Cardiac muscle cell (in vitro differentiated cells and primary cell): Measurements from ENCODE around the gene NOTCH4. TPM values are rescaled to one million over a fixed set of nuclear protein-coding genes. Genes with fewer than 3 reads are reported as not detected.

Experiments
- DNase-seq, 2 donors: peaks; one replicate each; pipeline versions ENCODE4 v3.0.0 to v3.0.0-alpha.2; 2010 to 2017; ENCODE audit warnings: low read depth in 1 of 2, low spot score in 1 of 2
- H3K27ac ChIP-seq: fragments of 200-600 bp; sonication (generic); 2 replicates; pipeline ENCODE4 v1.5.1; 2016
- H3K27me3 ChIP-seq: fragments of 200-600 bp; sonication (generic); 2 replicates; pipeline ENCODE4 v1.6.0; 2016; ENCODE audit warnings: control low read depth
- H3K36me3 ChIP-seq: fragments of 200-600 bp; sonication (generic); 2 replicates; pipeline ENCODE4 v1.5.1; 2016; ENCODE audit warnings: control low read depth
- H3K4me1 ChIP-seq: fragments of 200-600 bp; sonication (generic); 2 replicates; pipeline ENCODE4 v1.8.1; 2017; ENCODE audit warnings: low read depth, mild to moderate bottlenecking, mixed run types
- H3K4me3 ChIP-seq: fragments of 200-600 bp; sonication (generic); 2 replicates; pipeline ENCODE4 v1.5.1; 2016; ENCODE audit warnings: mild to moderate bottlenecking
- H3K9me3 ChIP-seq: fragments of 200-600 bp; sonication (generic); 2 replicates; pipeline ENCODE4 v1.5.1; 2017; ENCODE audit warnings: low read depth, mild to moderate bottlenecking, control low read depth
- polyA plus RNA-seq: library from polyadenylated mRNA; unstranded; fragments of >200 nt; fragmentation: Nextera tagmentation; extraction: Ambion mirVana; gene quantifications from 2 replicates; pipeline ENCODE4 v1.2.1, GENCODE V29; 2016
- total RNA-seq: library from RNA; depleted of rRNA; stranded (reverse); fragments of >200 nt; gene quantifications from 2 replicates; pipeline ENCODE4 v1.2.3, GENCODE V29; 2016
- TF ChIP-seq, protein P1 (sequence below): IDR thresholded peaks from 2 replicates; pipeline ENCODE4 v1.5.1; 2012; ENCODE audit warnings: low read depth, mild to moderate bottlenecking, low read length

NOTCH4 gene
- total and polyA plus RNA-seq, 2 experiments from 2014 or later, result 3.2 to 5.0 TPM

GRCh38 chr6:32191696-32192607 is 31.9 kb downstream of the NOTCH4 start:
- TF ChIP-seq, protein P1, sequence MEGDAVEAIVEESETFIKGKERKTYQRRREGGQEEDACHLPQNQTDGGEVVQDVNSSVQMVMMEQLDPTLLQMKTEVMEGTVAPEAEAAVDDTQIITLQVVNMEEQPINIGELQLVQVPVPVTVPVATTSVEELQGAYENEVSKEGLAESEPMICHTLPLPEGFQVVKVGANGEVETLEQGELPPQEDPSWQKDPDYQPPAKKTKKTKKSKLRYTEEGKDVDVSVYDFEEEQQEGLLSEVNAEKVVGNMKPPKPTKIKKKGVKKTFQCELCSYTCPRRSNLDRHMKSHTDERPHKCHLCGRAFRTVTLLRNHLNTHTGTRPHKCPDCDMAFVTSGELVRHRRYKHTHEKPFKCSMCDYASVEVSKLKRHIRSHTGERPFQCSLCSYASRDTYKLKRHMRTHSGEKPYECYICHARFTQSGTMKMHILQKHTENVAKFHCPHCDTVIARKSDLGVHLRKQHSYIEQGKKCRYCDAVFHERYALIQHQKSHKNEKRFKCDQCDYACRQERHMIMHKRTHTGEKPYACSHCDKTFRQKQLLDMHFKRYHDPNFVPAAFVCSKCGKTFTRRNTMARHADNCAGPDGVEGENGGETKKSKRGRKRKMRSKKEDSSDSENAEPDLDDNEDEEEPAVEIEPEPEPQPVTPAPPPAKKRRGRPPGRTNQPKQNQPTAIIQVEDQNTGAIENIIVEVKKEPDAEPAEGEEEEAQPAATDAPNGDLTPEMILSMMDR, result no peak
- H3K27ac ChIP-seq, result peak overlapping the region; percentile 97
- no peaks in the 10 kb centered on the region for H3K27me3 ChIP-seq
- no peak overlapping the region for H3K4me3 ChIP-seq
- peaks cover 4% of the 10 kb centered on the region for H3K4me1 ChIP-seq
- DNase-seq, result no peak
- H3K36me3 ChIP-seq, result peaks cover 8% of the 10 kb centered on the region
- no peaks in the 10 kb centered on the region for H3K9me3 ChIP-seq

- TF ChIP-seq, protein P1, result no peak
- peak overlapping the region; percentile 97 for H3K27ac ChIP-seq
- H3K36me3 ChIP-seq, result peaks cover 15% of the 10 kb centered on the region
- H3K4me1 ChIP-seq, result peaks cover 4% of the 10 kb centered on the region
- no peak for DNase-seq
- H3K4me3 ChIP-seq, result peak overlapping the region; percentile 80
- no peaks in the 10 kb centered on the region for H3K27me3 ChIP-seq
- no peaks in the 10 kb centered on the region for H3K9me3 ChIP-seq
Observed at GRCh38 chr6:32190911-32191677, 32.8 kb downstream of the NOTCH4 start.

DNA sequence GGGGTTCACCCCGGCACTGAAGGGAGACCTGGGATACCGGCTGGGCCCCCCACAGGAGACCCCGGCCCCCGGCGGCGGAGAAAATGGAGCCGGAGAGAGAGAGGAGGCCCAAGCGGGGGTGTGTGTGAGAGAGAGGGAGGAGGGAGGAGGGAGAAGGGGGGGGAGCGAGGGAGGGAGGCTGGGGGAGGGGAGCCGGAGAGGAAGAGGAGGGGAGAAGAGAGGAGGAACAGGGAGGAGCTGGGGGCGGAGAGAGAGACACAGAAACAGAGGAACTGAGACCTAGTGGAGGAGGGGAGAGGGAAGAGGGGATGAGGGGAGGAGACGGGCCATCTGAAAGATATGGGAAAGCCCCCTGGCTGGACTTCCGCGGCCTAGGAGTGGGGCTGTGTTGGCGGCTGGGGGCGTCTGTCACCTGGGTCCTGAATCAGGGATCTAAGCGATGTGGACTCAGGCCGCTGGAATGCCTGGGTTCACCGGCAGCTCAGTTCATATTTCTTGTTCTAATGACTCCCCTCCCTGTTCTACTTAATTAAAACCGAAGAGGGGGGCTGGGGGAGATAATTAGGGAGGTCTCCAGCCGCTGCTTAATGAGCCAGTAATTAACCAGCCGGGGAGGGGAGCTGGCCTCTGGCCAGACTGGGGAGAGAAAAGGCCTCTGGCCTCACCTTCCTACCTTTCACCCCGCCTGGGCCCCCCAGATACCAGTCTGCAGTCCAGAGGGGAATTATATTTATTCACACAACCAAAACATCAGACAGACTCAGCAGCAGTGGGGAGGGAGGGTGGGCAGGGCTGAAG is 33.6 kb downstream of the NOTCH4 start, which contains the start of gene PBX2:
PBX2 (minus strand) TSS at position 149 of the 798 bp plus-strand sequence. CDS start 287 bp downstream, outside the sequence.
- H3K9me3 ChIP-seq, result no peaks in the 10 kb centered on the region
- peak within 1 kb of the TSS; percentile 80 for H3K4me3 ChIP-seq
- H3K36me3 ChIP-seq, result peaks cover 15% of the 10 kb centered on the region
- no peaks in the 10 kb centered on the region for H3K27me3 ChIP-seq
- peaks cover 4% of the 10 kb centered on the region for H3K4me1 ChIP-seq
- TF ChIP-seq, protein P1, result no peak
- peak within 1 kb of the TSS; percentile 97 for H3K27ac ChIP-seq
- peak; percentile 90 to 95 for DNase-seq

DNA sequence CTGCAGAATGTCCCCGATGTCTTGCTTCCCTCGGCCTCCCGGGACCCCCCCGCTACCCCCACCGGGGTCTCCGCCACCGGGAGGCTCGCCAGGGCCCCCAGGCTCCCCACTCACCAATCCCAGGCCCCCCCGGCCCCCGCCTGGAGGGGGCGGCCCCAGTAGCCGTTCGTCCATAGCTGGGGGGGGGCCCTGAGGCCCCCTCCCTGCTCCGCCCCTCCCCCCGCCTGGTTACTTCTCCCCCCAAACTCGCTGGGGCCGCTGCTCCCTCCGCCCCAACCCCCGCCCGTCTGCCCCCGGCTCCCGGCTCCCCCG is 34.2 kb downstream of the NOTCH4 start:
- TF ChIP-seq, protein P1, result no peak
- Histone ChIP-seq H3K36me3 (peaks cover 15% of the 10 kb centered on the region), H3K9me3 (no peaks in the 10 kb centered on the region), H3K27me3 (no peaks in the 10 kb centered on the region), H3K4me3 (peak overlapping the region; percentile 80), H3K4me1 (peaks cover 4% of the 10 kb centered on the region), H3K27ac (peak overlapping the region; percentile 97)
- DNase-seq, result no peak

GRCh38 chr6:32189069-32189741 is 34.7 kb downstream of the NOTCH4 start:
- peaks cover 15% of the 10 kb centered on the region for H3K36me3 ChIP-seq
- H3K4me3 ChIP-seq, result peak overlapping the region; percentile 80
- H3K4me1 ChIP-seq, result peaks cover 4% of the 10 kb centered on the region
- TF ChIP-seq, protein P1, result no peak
- no peaks in the 10 kb centered on the region for H3K9me3 ChIP-seq
- H3K27ac ChIP-seq, result peak overlapping the region; percentile 97
- H3K27me3 ChIP-seq, result no peaks in the 10 kb centered on the region
- DNase-seq, result no peak
